ENCODE results near the gene CCRL2. TPM values are rescaled to one million over a fixed set of nuclear protein-coding genes. Genes with fewer than 3 reads are reported as not detected.
A peak's percentile ranks its signal among the peaks of the same experiment; 100 is the strongest.

Gene CCRL2, protein sequence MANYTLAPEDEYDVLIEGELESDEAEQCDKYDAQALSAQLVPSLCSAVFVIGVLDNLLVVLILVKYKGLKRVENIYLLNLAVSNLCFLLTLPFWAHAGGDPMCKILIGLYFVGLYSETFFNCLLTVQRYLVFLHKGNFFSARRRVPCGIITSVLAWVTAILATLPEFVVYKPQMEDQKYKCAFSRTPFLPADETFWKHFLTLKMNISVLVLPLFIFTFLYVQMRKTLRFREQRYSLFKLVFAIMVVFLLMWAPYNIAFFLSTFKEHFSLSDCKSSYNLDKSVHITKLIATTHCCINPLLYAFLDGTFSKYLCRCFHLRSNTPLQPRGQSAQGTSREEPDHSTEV
- 10 to 100 TPM; 10.7 to 13.9 (median 12.2) TPM for polyA plus RNA-seq
- long read RNA-seq, donor 1: 0 reads
- long read RNA-seq, donor 2, transcript CCRL2-202 (2 exons, 1,796 nt): major isoform, 5 of 8 reads
- long read RNA-seq, donor 2, partial matches to known transcripts: 0 of 8 reads
- long read RNA-seq, donor 2, other reads (novel, unspliced or antisense): 0 of 8 reads
- long read RNA-seq, donor 3, partial matches to known transcripts: 0 of 7 reads
- long read RNA-seq, donor 3, other reads (novel, unspliced or antisense): 0 of 7 reads
- long read RNA-seq, donor 4: 0 reads
- long read RNA-seq, donor 5, partial matches to known transcripts: 0 of 3 reads
- long read RNA-seq, donor 5, other reads (novel, unspliced or antisense): 0 of 3 reads
- long read RNA-seq, donor 6, transcript CCRL2-202 (2 exons, 1,796 nt): major isoform, 6 of 10 reads
- long read RNA-seq, donor 6, partial matches to known transcripts: 0 of 10 reads
- long read RNA-seq, donor 6, other reads (novel, unspliced or antisense): 0 of 10 reads
- long read RNA-seq, donor 7: 0 reads
- long read RNA-seq, donor 8: 0 reads
- long read RNA-seq, donor 9: 0 reads
- long read RNA-seq, donor 10, partial matches to known transcripts: 0 of 6 reads
- long read RNA-seq, donor 10, other reads (novel, unspliced or antisense): 0 of 6 reads

DNA sequence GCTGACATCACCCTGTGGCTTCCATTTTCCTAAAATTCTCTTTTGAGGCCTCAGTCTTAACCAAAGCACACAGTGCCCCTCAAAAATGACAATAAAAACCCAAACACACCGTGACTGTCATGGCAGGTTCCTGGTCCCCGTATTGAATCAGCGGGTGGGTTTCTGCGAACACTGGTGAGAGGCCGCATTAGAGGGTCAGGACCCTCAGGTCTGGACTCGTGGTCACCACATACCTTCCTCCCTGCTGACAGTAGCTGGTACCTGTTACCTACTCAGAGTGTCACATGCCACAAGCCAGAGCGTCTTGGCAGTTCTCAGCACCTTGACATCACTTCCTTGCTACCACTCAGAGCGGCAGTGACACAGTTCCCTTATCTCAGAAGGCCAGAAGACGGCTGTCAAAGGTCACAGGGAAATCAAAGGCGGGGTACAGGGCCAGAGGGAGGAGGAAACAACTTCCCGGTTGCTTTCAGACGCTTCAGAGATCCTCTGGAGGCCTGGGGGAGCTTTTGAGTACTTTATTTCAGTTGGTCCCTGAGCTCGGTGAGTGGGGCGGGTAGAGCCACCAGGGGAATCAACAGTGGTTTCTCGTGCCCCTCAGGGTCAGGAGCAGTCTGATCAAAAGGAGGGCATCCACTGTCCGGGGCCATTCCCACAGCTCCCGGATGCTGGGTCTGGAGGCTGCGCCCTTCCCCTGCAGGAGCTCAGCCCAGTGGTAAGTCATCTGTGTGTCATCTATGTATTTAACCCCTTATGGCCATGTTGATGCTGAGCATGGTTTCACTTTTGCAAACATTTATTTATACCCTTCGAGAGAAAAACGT lies at the start of gene CCRL2, which contains the start of gene CCR5AS:
TSS of gene CCRL2 (plus strand) at position 472 of the 824 bp plus-strand sequence. CDS start 821 bp downstream, outside the sequence.
TSS of gene CCR5AS (minus strand) at position 279 of the 824 bp plus-strand sequence.
- Histone ChIP-seq H3K27ac (ENCODE audit: low read depth in 1 of 3, low read length in 2 of 3) (peak within 1 kb of the TSS; percentile 95 to 99 (median 98)), H3K4me1 (ENCODE audit: control insufficient read depth in 3 of 3, insufficient read depth in 2 of 3, low read depth in 1 of 3, low read length in 2 of 3) (peaks cover 4 to 43% (median 14%) of the 10 kb centered on the region in 3 donors), H3K36me3 (ENCODE audit: control insufficient read depth in 3 of 3, insufficient read depth in 2 of 3, low read depth in 1 of 3, low read length in 3 of 3) (peaks cover 0 to 12% (median 0%) of the 10 kb centered on the region in 3 donors), H3K9me3 (ENCODE audit: control insufficient read depth in 2 of 2, insufficient read depth in 1 of 2, low read depth in 1 of 2, low read length in 1 of 2) (no peaks in the 10 kb centered on the region), H3K27me3 (ENCODE audit: control insufficient read depth in 3 of 3, insufficient read depth in 3 of 3, low read length in 3 of 3) (no peaks in the 10 kb centered on the region), H3K4me3 (ENCODE audit: low read depth in 1 of 3, low read length in 3 of 3) (peak within 1 kb of the TSS; percentile 38 to 60 (median 57))
- DNase-seq (peak; percentile 95 to 98), FAIRE-seq (no peak)
- WGBS, 3 donors: 12 to 25% (median 12%) methylated on average over 20 of the region's 20 CpGs

DNA sequence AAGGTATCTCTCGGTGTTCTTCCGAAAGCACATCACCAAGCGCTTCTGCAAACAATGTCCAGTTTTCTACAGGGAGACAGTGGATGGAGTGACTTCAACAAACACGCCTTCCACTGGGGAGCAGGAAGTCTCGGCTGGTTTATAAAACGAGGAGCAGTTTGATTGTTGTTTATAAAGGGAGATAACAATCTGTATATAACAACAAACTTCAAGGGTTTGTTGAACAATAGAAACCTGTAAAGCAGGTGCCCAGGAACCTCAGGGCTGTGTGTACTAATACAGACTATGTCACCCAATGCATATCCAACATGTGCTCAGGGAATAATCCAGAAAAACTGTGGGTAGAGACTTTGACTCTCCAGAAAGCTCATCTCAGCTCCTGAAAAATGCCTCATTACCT lies 48.6 kb upstream of the CCRL2 start:
- no peak for FAIRE-seq
- Histone ChIP-seq H3K9me3 (ENCODE audit: control insufficient read depth in 2 of 2, insufficient read depth in 1 of 2, low read depth in 1 of 2, low read length in 1 of 2) (no peaks in the 10 kb centered on the region), H3K27me3 (ENCODE audit: control insufficient read depth in 3 of 3, insufficient read depth in 3 of 3, low read length in 3 of 3) (peaks cover 0 to 10% (median 3%) of the 10 kb centered on the region in 3 donors)

DNA sequence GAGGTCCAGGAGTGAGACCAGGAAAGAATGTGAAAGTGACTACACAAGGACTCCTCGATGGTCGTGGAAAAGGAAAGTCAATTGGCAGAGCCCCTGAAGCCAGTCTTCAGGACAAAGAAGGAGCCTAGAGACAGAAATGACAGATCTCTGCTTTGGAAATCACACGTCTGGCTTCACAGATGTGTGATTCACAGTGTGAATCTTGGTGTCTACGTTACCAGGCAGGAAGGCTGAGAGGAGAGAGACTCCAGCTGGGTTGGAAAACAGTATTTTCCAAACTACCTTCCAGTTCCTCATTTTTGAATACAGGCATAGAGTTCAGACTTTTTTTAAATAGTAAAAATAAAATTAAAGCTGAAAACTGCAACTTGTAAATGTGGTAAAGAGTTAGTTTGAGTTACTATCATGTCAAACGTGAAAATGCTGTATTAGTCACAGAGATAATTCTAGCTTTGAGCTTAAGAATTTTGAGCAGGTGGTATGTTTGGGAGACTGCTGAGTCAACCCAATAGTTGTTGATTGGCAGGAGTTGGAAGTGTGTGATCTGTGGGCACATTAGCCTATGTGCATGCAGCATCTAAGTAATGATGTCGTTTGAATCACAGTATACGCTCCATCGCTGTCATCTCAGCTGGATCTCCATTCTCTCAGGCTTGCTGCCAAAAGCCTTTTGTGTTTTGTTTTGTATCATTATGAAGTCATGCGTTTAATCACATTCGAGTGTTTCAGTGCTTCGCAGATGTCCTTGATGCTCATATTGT lies 47.1 kb upstream of the CCRL2 start:
- no peak for DNase-seq
- Histone ChIP-seq H3K27me3 (ENCODE audit: control insufficient read depth in 3 of 3, insufficient read depth in 3 of 3, low read length in 3 of 3) (peaks cover 0 to 10% (median 0%) of the 10 kb centered on the region in 3 donors), H3K4me3 (ENCODE audit: low read depth in 1 of 3, low read length in 3 of 3) (no peak overlapping the region), H3K9me3 (ENCODE audit: control insufficient read depth in 2 of 2, insufficient read depth in 1 of 2, low read depth in 1 of 2, low read length in 1 of 2) (no peaks in the 10 kb centered on the region), H3K27ac (ENCODE audit: low read depth in 1 of 3, low read length in 2 of 3) (peak overlapping the region in 1 of 3 donors; percentile 3), H3K4me1 (ENCODE audit: control insufficient read depth in 3 of 3, insufficient read depth in 2 of 3, low read depth in 1 of 3, low read length in 2 of 3) (no peaks in the 10 kb centered on the region), H3K36me3 (ENCODE audit: control insufficient read depth in 3 of 3, insufficient read depth in 2 of 3, low read depth in 1 of 3, low read length in 3 of 3) (no peaks in the 10 kb centered on the region)
- FAIRE-seq: no peak
- WGBS, 3 donors: 45 to 67% (median 55%) methylated on average over 11 of the region's 11 CpGs

More for the DNA sequence above, 48.6 kb upstream of the CCRL2 start:
- Histone ChIP-seq H3K4me3 (ENCODE audit: low read depth in 1 of 3, low read length in 3 of 3) (no peak overlapping the region), H3K36me3 (ENCODE audit: control insufficient read depth in 3 of 3, insufficient read depth in 2 of 3, low read depth in 1 of 3, low read length in 3 of 3) (no peaks in the 10 kb centered on the region), H3K27ac (ENCODE audit: low read depth in 1 of 3, low read length in 2 of 3) (no peak overlapping the region), H3K4me1 (ENCODE audit: control insufficient read depth in 3 of 3, insufficient read depth in 2 of 3, low read depth in 1 of 3, low read length in 2 of 3) (no peaks in the 10 kb centered on the region)
- no peak for DNase-seq
- WGBS, 3 donors: 70 to 79% (median 75%) methylated on average over 6 of the region's 6 CpGs

DNA sequence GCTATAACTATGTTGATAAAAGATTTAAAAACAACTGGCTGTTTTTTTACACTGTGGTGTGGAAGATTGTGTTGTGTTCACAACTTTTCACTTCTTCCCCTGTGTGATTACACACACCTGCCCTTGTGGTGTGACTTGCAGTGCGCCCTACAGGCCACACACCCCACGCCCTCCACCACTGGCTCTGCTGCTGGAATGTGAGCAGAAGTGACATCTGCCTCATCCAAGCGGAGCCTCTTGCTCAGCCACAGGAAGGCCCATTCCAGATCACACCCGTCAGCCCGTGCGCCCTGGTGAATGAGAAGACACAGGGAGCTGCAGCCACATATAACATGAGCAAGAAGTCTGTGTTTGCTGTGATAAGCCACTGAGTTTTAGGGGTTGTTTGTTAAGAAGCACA lies 46.2 kb upstream of the CCRL2 start:
- no peak for DNase-seq
- FAIRE-seq: no peak
- H3K27me3 ChIP-seq (ENCODE audit: control insufficient read depth in 3 of 3, insufficient read depth in 3 of 3, low read length in 3 of 3): peaks cover 0 to 4% (median 0%) of the 10 kb centered on the region in 3 donors

DNA sequence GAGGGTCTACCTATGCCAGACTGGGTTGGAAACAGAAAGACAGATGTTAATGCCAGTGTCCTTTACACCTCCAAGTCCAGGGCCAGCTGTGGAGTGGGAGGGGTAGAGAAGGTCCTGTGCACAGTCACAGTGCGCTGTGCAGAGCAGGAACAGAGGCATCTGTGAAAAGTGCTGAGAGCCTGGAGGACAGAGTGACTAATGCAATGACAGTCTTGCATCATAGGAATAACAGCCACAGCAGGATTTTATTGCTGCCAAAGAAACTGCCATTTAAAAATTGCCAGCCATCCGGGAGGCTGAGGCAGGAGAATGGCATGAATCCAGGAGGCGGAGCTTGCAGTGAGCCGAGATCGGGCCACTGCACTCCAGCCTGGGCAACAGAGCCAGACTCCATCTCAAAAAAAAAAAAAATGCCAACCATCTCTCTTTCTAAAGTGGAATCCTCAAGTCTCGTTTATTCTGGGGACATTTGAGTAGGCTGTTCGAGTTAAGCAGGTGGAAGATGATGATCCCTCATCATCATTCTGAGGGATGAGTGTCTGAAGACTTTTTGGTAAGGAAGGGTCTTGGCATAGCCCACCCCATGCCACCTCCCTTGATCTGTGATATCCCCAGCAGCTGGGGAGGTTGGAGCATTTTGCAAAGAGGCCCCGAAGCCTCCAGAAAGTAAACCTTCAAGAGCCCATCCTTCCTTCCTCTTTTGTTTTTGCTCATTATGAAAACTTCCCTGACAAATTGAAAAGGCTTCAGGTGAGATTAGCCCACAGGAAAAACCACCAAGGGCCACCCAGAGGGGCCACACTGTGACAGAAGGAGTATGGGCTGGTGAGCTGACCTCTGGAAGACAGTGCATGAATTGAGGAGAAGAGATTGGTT lies 45.4 kb upstream of the CCRL2 start:
- no peak overlapping the region for H3K4me3 ChIP-seq (ENCODE audit: low read depth in 1 of 3, low read length in 3 of 3)

More for the DNA sequence above, 46.2 kb upstream of the CCRL2 start:
- H3K9me3 ChIP-seq (ENCODE audit: control insufficient read depth in 2 of 2, insufficient read depth in 1 of 2, low read depth in 1 of 2, low read length in 1 of 2): no peaks in the 10 kb centered on the region
- no peaks in the 10 kb centered on the region for H3K36me3 ChIP-seq (ENCODE audit: control insufficient read depth in 3 of 3, insufficient read depth in 2 of 3, low read depth in 1 of 3, low read length in 3 of 3)
- no peaks in the 10 kb centered on the region for H3K4me1 ChIP-seq (ENCODE audit: control insufficient read depth in 3 of 3, insufficient read depth in 2 of 3, low read depth in 1 of 3, low read length in 2 of 3)
- H3K27ac ChIP-seq (ENCODE audit: low read depth in 1 of 3, low read length in 2 of 3): peak overlapping the region in 1 of 3 donors; percentile 7
- 71 to 79% (median 78%) methylated on average over 6 of the region's 6 CpGs for WGBS, 3 donors
- no peak overlapping the region for H3K4me3 ChIP-seq (ENCODE audit: low read depth in 1 of 3, low read length in 3 of 3)

DNA sequence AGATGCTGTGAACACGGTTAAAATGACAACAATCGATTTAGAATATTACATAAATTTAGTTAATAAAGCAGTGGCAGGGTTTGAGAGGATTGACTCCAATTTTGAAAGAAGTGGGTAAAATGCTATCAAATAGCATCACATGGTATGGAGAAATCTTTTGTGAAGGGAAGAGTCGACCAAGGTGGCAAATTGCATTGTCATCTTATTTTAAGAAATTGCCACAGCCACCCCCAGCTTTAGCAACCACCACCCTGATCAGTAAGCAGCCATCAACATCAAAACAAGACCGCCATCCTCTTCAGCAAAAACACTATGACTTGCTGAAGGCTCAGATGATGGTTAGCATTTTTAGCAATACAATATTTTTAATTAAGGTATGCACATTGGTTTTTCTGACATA lies 42.0 kb upstream of the CCRL2 start:
- 82 to 93% (median 89%) methylated on average over 4 of the region's 4 CpGs for WGBS, 3 donors
- H3K9me3 ChIP-seq (ENCODE audit: control insufficient read depth in 2 of 2, insufficient read depth in 1 of 2, low read depth in 1 of 2, low read length in 1 of 2): no peaks in the 10 kb centered on the region
- H3K4me3 ChIP-seq (ENCODE audit: low read depth in 1 of 3, low read length in 3 of 3): no peak overlapping the region
- no peak overlapping the region for H3K27ac ChIP-seq (ENCODE audit: low read depth in 1 of 3, low read length in 2 of 3)
- DNase-seq (no peak), FAIRE-seq (no peak)
- peaks cover 0 to 10% (median 0%) of the 10 kb centered on the region in 3 donors for H3K4me1 ChIP-seq (ENCODE audit: control insufficient read depth in 3 of 3, insufficient read depth in 2 of 3, low read depth in 1 of 3, low read length in 2 of 3)
- H3K36me3 ChIP-seq (ENCODE audit: control insufficient read depth in 3 of 3, insufficient read depth in 2 of 3, low read depth in 1 of 3, low read length in 3 of 3): no peaks in the 10 kb centered on the region
- H3K27me3 ChIP-seq (ENCODE audit: control insufficient read depth in 3 of 3, insufficient read depth in 3 of 3, low read length in 3 of 3): no peaks in the 10 kb centered on the region

More for the DNA sequence above, 45.4 kb upstream of the CCRL2 start:
- Histone ChIP-seq H3K27ac (ENCODE audit: low read depth in 1 of 3, low read length in 2 of 3) (no peak overlapping the region), H3K36me3 (ENCODE audit: control insufficient read depth in 3 of 3, insufficient read depth in 2 of 3, low read depth in 1 of 3, low read length in 3 of 3) (no peaks in the 10 kb centered on the region), H3K4me1 (ENCODE audit: control insufficient read depth in 3 of 3, insufficient read depth in 2 of 3, low read depth in 1 of 3, low read length in 2 of 3) (no peaks in the 10 kb centered on the region), H3K27me3 (ENCODE audit: control insufficient read depth in 3 of 3, insufficient read depth in 3 of 3, low read length in 3 of 3) (peaks cover 0 to 4% (median 0%) of the 10 kb centered on the region in 3 donors), H3K9me3 (ENCODE audit: control insufficient read depth in 2 of 2, insufficient read depth in 1 of 2, low read depth in 1 of 2, low read length in 1 of 2) (no peaks in the 10 kb centered on the region)
- DNase-seq: peak in 1 of 2 donors; percentile 24
- FAIRE-seq: no peak
- 55 to 63% (median 57%) methylated on average over 8 of the region's 8 CpGs for WGBS, 3 donors

Measured in small intestine (tissue), 16 donors.